HG03103 (cell line): ENCODE results near the gene FAIM2.

Experiments used
- ATAC-seq: cut with Tn5 transposase; IDR thresholded peaks from one replicate; pipeline ENCODE4 v1.9.1; 2021; ENCODE audit warnings: low read depth; ENCODE audit not compliant: unreplicated experiment

The FAIM2 gene

GRCh38 chr12:49828133-49829091 lies 75.3 kb downstream of the FAIM2 start, which contains the start of gene NCKAP5L:
Gene NCKAP5L, minus strand, starts transcription at chr12:49828413. Its CDS starts 24,369 bp downstream, at chr12:49804044.
- ATAC-seq = peak; percentile 78

- no peak for ATAC-seq
These were observed 76.2 kb downstream of the FAIM2 start for GRCh38 chr12:49827401-49828099.

- no peak for ATAC-seq
These were observed 76.7 kb downstream of the FAIM2 start for GRCh38 chr12:49827051-49827400.

GRCh38 chr12:49825971-49826421 lies 77.7 kb downstream of the FAIM2 start:
- no peak for ATAC-seq

GRCh38 chr12:49825360-49825970 lies 78.2 kb downstream of the FAIM2 start:
- no peak for ATAC-seq

GRCh38 chr12:49824895-49825294 lies 78.8 kb downstream of the FAIM2 start:
- ATAC-seq = no peak

- no peak for ATAC-seq
These were observed 79.3 kb downstream of the FAIM2 start for GRCh38 chr12:49824416-49824815.

- ATAC-seq = no peak
These were observed 79.7 kb downstream of the FAIM2 start for GRCh38 chr12:49823951-49824350.

GRCh38 chr12:49823350-49823749 lies 80.3 kb downstream of the FAIM2 start:
- ATAC-seq = no peak

GRCh38 chr12:49821373-49822287 lies 82.1 kb downstream of the FAIM2 start:
- no peak for ATAC-seq

GRCh38 chr12:49819786-49820185 lies 83.9 kb downstream of the FAIM2 start:
- no peak for ATAC-seq

- no peak for ATAC-seq
These were observed 85.3 kb downstream of the FAIM2 start for GRCh38 chr12:49818241-49818895.
